HG02759 (cell line): ENCODE data around the gene CDH11.

Experiments
- ATAC-seq: cut with Tn5 transposase; IDR thresholded peaks from one replicate; pipeline ENCODE4 v1.9.1; 2021; ENCODE audit warnings: mild to moderate bottlenecking, moderate library complexity; ENCODE audit not compliant: unreplicated experiment

Gene CDH11

DNA sequence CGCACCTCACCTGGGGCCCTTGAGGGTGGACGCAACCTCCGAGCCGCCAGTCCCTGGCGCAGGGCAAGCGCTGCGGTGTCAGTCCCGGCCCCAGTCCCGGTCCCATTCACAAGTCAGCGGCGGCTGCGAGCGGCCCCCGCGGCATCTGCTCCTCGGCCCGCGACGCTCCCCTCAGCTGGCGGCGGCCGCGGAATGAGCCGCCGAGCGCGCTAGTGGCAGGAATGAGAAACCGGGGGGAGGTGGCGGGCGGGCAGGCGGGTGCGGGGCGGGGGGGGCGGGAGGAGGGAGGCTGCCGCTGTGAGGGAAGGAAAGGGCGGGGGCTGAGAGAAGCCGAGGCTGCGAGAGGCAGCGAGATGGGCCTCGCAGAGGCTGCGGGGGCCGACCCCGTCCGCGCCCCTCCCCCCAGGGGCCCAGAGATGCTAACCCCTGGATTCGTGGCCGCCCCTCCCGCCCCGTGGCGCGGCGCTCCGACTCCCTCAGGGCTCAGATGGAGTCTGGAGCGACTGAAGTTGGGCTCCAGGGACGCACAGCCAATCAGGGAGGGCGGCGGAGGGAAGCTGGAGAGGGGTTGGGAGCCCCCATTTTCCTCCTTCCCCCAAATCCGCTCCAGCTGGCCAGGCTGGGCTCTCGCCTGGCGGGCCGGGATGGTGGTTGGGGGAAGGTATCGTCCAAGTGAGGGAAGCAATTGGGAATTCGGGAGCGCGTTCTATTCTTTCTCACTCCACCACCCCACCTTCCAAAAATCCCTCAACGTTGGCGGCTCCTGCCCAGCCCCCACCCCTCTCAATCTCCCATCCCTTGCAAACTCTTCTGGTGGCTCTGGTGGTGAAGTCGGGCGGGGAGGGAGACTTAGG, at the start of gene CDH11:
Gene CDH11 (minus strand): TSS at position 194 of the 854 bp plus-strand sequence. CDS start 117,194 bp downstream, outside the sequence.
- ATAC-seq, result no peak

DNA sequence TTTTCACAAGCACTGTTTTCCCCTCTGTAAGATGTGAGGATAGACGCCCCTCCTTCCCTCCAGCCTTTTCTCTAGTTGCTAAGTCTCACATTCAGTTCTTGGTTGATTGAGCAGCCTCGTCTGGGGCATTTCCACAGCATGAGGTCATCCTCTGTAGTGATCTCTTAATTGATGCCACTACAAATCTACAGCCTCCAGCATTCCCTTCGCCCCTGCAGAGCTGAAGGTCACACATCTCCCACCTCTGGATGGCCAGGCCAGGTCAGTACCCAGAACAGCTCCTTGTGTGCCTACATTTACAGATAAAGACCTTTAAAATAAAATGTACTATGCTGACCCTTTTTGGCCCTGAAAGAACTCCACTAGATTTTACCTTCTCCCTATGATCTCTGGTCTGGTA, 32.5 kb upstream of the CDH11 start:
- ATAC-seq, result no peak

DNA sequence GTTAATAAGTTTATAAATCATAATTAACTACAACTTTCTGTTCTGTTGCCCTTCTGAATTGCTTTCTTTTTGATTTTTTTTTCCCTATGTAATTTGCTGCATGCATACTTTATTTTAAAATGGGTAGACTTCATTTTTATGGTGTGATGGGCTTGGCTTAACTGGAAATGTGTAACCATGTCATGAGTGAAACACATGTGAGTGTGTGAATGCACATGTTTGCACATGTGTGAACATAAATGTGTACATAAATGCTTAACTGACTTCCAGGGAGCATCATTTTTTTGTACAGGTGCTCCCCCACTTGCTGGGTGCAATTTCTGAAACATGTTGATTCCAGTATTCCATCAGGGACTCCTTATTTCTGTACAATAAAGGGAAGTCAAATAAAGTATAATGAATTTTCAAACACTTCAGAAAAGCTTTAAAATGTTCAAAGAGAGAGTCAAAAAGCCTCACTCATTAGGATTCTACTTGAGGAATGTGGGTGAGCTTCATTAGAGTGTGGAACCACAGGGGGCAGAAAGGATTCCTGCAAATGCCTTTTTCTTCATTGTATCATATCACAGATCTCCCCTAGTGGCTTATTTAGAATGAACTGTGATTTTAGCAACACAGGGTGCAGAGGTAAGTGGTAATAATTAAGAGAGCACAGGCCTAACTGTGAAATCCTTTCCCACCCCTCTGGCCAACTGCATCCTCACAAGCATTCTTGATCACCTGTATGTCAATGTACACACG, 31.7 kb upstream of the CDH11 start:
- ATAC-seq, result no peak

DNA sequence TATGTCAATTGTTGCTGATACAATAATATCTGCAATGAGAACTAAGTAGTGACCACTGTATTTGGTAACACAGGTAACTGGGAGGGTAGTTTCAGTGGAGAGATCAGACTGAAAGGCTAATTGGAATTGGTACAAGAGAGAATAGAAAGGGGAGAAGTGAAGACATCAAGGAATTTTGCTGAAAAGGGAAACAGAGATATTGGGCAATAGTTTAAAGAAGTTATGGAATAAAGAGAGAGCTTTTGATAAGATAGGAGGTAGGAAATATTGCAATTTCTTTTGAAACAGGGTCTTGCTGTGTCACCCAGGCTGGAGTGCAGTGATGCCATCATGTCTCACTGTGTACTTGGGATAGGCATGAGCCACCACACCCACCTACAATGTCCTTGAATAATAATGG, 26.9 kb upstream of the CDH11 start:
- no peak for ATAC-seq

DNA sequence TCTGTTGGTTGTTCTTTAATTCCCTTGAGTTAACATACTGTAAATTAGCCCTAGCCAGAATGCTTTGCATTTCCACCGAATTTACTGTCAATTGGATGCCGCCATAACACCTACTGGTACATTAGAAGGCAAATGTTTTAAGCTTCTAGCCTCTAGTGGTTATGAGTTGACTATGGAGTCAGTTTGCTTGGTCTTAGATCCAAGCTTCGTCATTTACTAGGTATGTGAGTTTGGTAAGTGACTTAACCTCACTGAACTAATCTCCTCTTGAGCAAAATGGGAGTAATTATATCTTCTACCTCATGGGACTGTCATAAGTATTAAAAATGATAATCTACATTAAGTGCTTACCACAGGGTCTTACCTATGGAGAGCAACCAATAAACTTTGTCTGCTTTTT, 20.4 kb upstream of the CDH11 start:
- ATAC-seq, result no peak

DNA sequence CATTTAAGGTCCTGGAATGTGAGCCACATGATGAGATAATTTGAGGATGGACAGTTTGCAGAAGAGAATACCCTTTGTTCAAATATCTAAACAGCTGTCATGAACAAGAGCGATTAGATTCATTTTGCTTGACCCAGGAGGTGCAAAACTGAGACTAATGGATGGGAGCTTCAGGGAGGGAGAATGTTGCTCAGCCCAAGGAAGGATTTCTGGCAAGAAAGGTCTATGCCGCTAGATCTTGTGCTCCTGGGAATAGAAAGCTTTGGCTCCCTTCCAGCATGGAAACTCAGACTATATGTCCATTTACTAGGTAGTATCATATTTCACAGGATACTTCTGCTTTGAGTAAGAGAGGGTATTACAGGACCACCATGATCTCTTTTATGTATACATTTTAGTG, 14.8 kb upstream of the CDH11 start:
- no peak for ATAC-seq

DNA sequence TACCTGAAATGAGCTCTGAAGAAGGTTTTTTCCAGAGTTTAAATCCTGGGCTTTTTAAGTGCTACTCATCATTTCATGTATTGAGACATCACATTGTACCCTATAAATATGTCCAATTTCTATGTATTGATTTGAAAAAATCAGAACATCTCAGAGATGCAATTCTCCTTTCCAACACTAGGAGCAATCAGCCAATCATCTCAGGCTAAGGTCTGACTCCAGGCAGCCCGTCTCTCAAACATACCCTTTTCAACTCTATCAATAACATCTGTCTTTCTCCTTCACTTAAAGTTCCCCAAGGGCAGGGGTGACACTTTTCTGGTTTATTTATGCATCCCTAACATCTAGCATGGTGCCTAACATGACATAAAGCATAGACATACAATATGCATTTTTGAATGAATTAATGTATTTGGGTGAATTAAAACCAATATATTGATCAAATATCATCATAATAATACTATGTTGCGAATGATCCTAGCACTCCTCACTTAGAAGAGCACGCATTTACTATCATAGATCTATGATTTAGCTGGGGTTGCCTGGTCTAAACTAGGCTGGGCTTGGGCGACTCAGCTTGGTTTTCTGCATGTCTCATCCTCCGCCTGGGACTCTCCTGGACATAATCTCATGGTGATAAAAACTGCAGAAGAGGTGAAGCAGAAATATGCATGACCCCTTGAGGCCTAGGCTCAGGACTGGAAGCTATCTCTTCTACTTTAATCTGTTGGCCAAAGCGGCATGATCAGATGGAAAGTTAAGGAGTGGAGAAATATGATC, 5.2 kb upstream of the CDH11 start:
- no peak for ATAC-seq

GRCh38 chr16:65125871-65126270, 4.0 kb upstream of the CDH11 start:
- no peak for ATAC-seq

DNA sequence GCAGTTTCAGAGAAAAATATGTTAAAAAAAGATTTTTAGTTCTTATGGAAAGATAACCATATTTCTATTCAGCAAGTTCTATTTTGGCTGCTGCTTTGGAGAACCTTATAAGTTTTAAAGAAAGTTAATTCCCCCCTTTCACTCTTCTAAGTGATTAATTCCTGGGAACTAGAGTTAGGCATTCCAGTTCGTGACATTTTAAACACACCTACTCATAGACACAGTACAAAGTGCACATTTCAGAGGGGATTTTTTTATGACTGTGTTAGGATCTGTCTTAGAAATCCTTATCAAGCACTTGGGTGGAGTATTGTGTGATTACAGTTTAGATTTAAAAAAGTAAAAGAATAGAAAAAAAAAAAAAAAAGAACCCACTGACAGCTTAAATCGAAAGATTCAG, 3.5 kb upstream of the CDH11 start:
- ATAC-seq, result no peak

DNA sequence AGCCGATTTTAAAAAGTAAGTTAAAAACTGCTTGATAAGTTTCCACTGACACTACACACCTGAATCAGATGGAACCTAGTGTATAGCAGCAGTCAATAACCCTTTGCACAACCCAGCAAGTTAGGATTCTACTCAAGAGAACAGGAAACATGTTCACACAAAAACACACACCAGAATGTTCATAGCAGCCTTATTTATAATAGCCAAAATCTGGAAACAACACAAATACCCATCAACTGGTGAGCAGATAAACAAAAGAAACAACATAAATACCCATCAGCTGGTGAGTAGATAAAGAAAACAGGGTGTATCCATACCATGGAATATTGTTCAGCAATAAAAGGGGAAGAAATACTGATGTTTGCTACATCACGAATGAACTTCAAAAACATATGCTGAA, 2.7 kb upstream of the CDH11 start:
- ATAC-seq, result no peak

- no peak for ATAC-seq
Measured at GRCh38 chr16:65124212-65124548, 2.3 kb upstream of the CDH11 start.

DNA sequence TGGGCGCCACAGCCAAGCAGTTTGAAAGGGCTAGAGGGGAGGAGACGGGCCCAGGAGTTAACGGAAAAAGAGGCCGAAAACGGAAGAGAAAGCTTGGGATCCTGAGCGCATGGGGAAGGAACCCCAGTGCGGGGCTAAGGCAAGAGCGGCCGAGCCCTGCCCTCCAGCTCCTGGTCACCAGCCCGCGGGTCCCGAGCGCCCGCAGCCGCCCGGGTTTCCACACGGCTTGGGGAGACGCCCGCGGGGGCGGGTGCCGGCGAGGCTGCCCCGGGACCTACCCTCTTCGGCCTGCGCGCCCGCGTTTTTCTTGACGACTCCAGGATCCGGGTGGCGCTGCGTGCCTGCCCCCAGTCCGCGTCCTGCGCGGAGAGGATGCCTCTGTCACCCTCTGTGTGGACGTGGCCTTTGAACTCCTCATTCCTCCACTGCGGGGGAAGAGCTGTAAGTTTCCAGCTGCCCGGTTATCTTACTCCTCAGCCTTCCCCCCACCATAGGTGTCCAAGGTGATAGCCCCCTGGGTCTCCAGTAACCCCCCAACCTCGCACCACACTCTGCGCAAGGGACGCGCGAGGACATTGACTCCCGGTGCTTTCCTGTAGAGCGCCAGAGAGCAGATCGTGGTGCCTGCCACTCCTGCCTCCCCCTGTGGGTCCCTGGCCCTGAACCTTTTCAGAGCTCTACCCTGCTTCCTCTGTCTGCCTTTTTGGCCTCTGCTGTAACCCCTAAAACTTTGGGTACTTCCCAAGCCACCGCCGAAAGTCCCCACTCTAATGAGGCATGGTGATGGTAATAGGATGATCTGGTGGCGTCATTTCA, 1.7 kb upstream of the CDH11 start:
- no peak for ATAC-seq

DNA sequence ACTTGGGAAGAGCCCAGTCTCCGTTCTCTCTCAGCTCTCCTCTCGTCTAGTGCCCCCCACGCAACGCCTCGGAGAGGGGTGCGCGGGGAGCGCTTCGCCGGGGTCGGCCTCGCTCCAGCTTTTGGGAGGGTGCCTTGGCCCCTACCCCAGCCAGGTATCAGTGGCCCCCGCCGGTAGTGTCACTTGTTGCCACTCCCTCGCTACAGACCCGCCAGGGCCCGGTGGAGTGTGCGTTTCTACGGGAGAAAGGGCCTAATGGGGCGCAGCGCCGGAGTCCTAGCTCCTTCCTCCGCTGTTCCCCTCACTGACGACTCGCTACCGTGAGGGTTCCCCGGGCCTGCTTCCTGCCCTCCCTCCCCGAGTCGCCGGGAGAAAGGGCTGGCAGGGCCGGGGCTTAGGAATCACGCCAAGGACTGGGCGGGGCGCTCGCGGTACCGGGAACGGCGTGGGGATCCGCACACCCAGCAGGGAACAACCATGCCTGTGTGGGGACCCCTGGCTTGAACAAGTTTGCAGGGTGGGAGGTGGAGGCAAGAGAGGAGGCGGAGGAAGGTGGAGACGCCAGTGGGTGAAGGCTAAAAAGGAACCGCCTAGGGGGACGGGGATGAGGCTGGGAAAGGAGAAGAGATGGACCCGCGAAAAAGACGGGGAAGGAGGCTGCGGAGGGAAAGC, 997 bp upstream of the CDH11 start:
- ATAC-seq, result no peak

DNA sequence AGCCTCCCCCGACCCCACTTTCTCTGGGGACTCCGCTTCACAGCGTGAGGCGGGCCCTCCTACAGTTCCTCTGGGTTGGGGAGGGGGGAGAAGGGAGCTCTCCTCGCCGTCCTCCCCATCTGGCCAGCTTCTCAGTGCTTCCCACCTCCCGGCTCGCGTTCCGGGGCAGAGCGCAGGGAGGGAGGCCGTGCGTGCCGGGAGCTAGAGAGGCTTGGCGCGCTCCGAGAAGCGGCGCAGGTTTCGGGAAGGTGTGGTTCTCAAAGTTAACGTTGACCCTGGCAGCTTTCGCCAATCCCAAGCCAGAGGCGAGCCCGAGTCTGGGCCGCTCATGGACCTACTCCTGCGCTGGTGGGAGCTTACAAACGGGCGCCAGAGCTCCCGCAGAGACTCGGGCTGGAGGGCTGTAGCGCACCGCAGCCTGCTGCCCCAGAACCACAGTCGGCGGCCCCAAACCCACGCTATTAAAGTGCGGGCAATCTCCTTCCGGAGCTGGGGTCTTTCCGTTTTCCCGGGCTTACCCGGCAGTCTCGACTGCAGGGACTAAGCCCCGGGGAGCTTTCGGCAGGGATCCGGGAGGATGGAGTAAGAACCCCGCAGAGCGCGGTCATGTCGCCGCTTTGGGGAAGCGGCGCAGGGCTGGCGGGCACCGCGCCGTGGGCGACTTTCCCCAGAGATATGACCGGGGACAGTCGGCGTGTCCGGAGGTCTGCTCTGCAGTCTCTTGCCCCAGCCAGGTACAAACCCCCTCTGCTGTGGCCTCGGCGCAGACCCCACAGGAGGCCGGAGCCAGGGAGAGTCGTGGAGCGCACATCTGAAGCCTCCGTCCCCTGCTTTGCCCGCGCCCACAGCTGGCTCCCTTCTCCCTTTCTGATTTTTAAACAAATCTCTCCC, 787 bp downstream of the CDH11 start:
- no peak for ATAC-seq

GRCh38 chr16:65120461-65120830, 1.4 kb downstream of the CDH11 start:
- no peak for ATAC-seq

GRCh38 chr16:65119901-65120401, 1.9 kb downstream of the CDH11 start:
- no peak for ATAC-seq

- no peak for ATAC-seq
Measured at GRCh38 chr16:65119435-65119834, 2.4 kb downstream of the CDH11 start.

DNA sequence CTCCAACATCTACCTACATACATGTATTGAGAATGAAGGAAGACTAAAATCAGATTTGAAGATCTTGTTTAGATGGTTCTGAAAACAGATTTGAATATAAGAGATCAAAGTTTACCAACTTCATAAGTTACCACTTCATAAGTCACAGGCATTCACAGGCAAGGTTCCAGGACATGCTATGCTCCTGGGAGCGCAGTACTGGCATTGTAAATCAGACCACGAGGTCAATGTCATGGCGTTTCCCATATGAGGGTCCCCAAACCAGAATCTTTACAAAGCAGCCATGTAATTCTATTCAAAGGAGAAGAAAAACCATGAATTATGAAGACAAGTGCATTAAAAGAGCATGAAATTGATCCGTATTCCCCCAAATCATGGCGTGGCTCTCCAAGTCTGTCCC, 3.0 kb downstream of the CDH11 start:
- no peak for ATAC-seq

DNA sequence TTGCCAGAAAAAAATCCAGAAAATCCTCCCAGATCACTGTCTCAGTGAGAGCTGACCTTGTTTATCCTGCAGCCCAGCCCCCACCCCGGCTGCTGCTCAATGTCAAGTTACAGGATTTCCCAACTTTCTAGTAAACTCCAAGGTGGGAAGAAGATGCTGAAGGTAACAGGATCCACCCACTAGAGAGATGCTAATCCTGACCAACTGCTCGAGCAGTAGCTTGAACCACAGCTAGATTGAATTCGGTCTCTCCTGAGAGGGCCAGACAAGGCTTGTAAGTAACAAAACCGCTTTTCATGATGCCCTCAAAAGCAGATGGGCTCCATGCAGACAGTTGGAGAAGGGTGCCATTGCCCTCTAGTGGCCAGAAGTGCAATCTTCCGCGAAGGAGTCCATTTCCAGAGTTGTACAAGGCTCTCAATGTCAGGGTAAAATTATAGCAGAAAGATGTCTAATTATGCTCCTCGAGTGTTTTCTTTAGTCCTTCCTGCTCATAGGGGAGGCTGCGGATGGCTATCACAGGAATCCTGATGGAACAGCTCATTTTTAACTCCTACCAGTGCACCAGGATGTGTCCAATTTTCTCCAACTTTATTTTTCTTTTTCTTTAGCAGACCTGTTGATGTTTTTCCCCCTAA, 3.9 kb downstream of the CDH11 start:
- peak; percentile 92 for ATAC-seq
